ENCODE measurements around the gene AXL. TPM values are rescaled to one million over a fixed set of nuclear protein-coding genes. Genes with fewer than 3 reads are reported as not detected.

Gene AXL
- total RNA-seq, 1 donor from 2014 or later, result 250 TPM

- no peak for DNase-seq (ENCODE audit: extremely low spot score, unreplicated experiment)
- peaks cover 37% of the 10 kb centered on the region for H3K36me3 Mint-ChIP-seq (ENCODE audit: unreplicated experiment)
- H3K9me3 Mint-ChIP-seq (ENCODE audit: unreplicated experiment), result no peaks in the 10 kb centered on the region
- H3K4me1 Mint-ChIP-seq (ENCODE audit: unreplicated experiment), result peaks cover 27% of the 10 kb centered on the region
- H3K27ac Mint-ChIP-seq (ENCODE audit: unreplicated experiment), result no peak overlapping the region
- H3K27me3 Mint-ChIP-seq (ENCODE audit: unreplicated experiment), result no peaks in the 10 kb centered on the region
- H3K4me3 Mint-ChIP-seq (ENCODE audit: unreplicated experiment), result no peak overlapping the region
- no peak for TF ChIP-seq CTCF (IDR thresholded peaks at IDR 0.05)
These were observed 87.1 kb downstream of the AXL start for GRCh38 chr19:41305927-41306793.

GRCh38 chr19:41307090-41307875, 88.3 kb downstream of the AXL start:
- Mint-ChIP-seq H3K27ac (ENCODE audit: unreplicated experiment) (peak overlapping the region; percentile 100), H3K36me3 (ENCODE audit: unreplicated experiment) (peaks cover 29% of the 10 kb centered on the region), H3K27me3 (ENCODE audit: unreplicated experiment) (no peaks in the 10 kb centered on the region), H3K4me3 (ENCODE audit: unreplicated experiment) (no peak overlapping the region), H3K9me3 (ENCODE audit: unreplicated experiment) (no peaks in the 10 kb centered on the region), H3K4me1 (ENCODE audit: unreplicated experiment) (peaks cover 39% of the 10 kb centered on the region)
- no peak for TF ChIP-seq CTCF (IDR thresholded peaks at IDR 0.05)
- DNase-seq (ENCODE audit: extremely low spot score, unreplicated experiment), result no peak

- no peaks in the 10 kb centered on the region for H3K27me3 Mint-ChIP-seq (ENCODE audit: unreplicated experiment)
- no peak for DNase-seq (ENCODE audit: extremely low spot score, unreplicated experiment)
- peaks cover 46% of the 10 kb centered on the region for H3K4me1 Mint-ChIP-seq (ENCODE audit: unreplicated experiment)
- peak overlapping the region; percentile 100 for H3K27ac Mint-ChIP-seq (ENCODE audit: unreplicated experiment)
- no peaks in the 10 kb centered on the region for H3K9me3 Mint-ChIP-seq (ENCODE audit: unreplicated experiment)
- TF ChIP-seq CTCF (IDR thresholded peaks at IDR 0.05), result no peak
- no peak overlapping the region for H3K4me3 Mint-ChIP-seq (ENCODE audit: unreplicated experiment)
- peaks cover 26% of the 10 kb centered on the region for H3K36me3 Mint-ChIP-seq (ENCODE audit: unreplicated experiment)
These were observed 89.0 kb downstream of the AXL start for GRCh38 chr19:41307954-41308449.

GRCh38 chr19:41308450-41309179, 89.6 kb downstream of the AXL start:
- DNase-seq (ENCODE audit: extremely low spot score, unreplicated experiment), result peak; percentile 97
- Mint-ChIP-seq H3K9me3 (ENCODE audit: unreplicated experiment) (no peaks in the 10 kb centered on the region), H3K4me1 (ENCODE audit: unreplicated experiment) (peaks cover 51% of the 10 kb centered on the region), H3K4me3 (ENCODE audit: unreplicated experiment) (peak overlapping the region; percentile 96), H3K27me3 (ENCODE audit: unreplicated experiment) (no peaks in the 10 kb centered on the region), H3K36me3 (ENCODE audit: unreplicated experiment) (peaks cover 30% of the 10 kb centered on the region), H3K27ac (ENCODE audit: unreplicated experiment) (peak overlapping the region; percentile 100)
- peak; percentile 97 for TF ChIP-seq CTCF (IDR thresholded peaks at IDR 0.05)

All from osteocyte (in vitro differentiated cells).